GM21526 (cell line): ENCODE measurements around the gene SAP130.
"Not testable (repeated sequence)": the region's sequence is repeated elsewhere in the genome, so short reads cannot be mapped to it uniquely, and the experiment has no call there.

Experiments
- ATAC-seq: cut with Tn5 transposase; IDR thresholded peaks from one replicate; pipeline ENCODE4 v1.9.1; 2021; ENCODE audit warnings: moderate library complexity; ENCODE audit not compliant: unreplicated experiment, low FRiP score

The SAP130 gene

DNA sequence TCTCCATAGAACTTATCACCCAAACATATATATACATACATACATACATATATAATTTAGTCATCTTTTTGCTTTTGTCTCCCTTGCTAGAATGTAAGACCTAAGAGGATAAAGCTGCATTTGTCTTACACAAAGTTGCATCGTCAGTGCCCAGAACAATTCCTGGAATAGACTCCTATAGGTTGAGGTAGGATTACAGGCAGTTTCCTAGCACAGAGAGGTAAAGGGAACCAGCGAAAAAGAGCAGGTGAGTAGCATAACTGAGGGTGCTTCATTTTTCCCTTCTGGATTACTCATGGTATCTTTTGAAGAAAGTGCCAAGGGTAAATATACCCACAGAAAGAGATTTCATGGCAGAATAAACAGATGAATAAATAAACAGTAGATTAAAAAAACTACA lies 74.0 kb downstream of the SAP130 start:
- no peak for ATAC-seq

DNA sequence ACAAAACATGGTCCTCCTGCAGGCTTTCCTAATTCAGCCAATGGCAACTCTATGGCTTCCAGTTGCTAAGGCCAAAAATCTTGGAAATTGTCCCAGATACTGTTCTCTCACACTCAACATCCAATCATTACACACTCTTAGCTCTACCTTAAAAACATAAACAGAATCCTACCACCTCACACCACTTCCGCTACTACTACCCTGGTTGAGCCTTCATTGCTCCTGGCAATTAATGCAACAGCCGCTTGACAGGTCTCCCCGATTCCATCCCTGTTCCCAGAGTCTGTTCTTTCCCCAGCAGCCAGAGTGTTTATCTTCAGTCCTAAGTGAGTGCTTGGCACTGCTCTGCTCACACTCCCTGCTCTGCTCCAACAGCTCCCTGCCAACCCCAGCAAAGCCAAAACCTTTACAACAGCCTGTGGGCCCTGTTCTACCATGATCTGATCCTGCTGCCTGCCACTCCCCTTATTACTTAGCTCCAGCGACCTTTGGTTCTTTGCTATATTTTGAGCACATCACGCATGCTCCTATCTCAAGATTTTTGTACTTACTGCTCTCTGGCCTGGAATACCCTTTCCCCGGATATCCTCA lies 74.6 kb downstream of the SAP130 start:
- ATAC-seq: no peak

DNA sequence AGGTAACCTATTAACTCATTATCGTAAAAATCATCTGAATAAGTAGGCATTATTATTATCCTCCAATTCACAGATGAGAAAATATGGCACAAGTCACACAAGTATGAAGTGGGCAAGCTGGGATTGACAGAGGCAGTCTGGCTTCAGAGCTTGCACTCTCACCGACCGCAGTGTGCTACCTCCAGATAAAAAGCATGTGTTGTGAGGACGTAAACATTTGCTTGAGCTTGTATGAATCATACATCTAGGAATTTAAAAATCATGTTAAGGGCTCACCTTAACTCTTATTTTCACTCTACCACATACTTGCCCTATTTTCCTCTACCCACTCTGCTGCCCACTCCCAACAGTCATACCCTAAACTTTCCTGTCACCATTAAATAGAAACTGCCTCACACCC lies 76.8 kb downstream of the SAP130 start:
- ATAC-seq: no peak

DNA sequence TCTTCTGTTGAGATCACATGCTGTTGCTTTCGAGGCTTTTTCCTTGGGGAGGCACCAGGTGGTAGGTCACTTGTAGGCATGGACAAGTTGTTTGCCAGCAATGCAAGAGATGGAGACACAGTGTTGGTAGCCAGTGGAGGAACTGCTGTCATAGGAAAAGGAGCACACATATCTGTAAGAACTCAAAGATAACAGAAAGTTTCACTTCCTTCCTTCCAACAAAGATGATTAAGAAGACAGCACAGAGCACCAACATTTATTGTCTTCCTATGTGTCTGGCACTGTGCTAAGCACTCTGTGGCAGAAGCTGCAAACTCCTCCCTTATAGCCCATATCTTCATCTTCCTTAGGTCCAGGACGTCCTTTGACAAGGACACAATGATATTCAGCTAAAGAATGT lies 77.6 kb downstream of the SAP130 start:
- no peak for ATAC-seq

DNA sequence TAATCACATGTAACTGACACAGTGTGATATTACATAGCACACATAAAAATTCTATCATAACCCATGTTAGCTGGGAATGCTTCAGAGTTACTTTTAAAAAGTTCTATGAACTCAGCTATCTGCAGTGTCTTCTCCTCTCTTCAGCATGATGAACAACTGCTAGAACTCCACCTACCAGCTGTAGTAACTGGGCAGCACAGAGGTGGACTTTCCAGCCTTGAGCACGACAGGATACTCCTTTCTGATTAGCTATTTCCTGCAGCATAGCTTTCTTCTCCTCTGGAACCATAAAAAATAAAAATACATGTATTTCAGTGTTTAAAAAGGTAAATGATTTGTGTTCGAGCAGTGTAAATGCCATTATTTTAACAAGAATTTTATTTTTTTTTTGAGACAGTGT lies 82.6 kb downstream of the SAP130 start:
- ATAC-seq: no peak

DNA sequence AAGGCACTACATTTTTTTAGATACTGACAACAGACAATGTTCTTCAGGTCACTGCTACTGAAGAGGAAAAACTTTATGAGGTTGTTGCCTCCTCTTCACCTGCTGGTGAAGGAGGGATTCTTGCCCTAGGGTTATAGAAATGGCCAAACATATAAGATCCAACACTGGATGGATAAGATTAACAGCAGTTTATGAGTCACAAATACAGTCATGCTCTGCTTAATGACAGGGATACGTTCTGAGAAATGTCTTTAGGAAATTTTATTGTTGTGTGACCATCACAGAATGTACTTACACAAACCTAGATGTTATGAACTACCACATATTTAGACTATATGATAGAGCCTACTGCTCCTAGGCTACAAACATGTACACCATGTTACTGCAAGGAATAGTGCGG lies 84.7 kb downstream of the SAP130 start:
- no peak for ATAC-seq

DNA sequence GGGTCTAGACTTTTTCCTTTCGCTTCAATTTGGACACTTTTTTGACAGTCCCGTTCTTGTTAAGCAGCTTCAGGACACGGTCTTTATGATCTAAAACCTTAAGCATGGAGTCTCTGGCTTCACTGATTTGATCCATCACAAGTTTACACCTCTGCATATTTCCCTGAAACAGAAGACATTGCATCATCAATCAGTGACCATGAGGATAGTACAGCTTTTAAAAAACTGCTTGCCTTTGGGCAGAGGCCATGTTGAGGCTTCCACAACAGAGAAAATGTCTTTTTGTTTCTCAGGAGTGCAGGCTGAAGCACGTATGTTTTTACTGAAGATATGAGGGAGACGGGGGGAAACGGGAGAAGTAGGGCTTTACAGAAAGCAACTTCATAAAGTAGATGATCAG lies 85.9 kb downstream of the SAP130 start:
- no peak for ATAC-seq

DNA sequence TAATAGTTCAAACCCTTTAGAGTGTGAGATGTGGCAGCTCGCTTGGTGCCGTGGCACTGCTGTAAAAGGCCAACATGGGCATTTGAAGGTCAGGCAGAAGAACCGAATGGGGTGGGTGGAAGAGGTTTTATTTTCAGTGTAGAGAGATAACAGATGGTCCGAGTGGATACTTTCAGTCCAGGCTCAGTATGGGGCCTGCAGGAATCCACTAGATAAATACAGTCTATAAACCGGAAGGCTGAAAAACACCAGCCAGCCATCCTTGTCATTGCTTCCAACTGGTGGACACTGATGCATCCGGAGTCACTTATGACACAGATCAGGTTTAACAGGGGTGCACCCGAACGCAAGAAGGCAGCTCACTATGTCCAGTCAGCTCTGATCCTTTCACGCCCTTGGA lies 86.4 kb downstream of the SAP130 start:
- no peak for ATAC-seq

DNA sequence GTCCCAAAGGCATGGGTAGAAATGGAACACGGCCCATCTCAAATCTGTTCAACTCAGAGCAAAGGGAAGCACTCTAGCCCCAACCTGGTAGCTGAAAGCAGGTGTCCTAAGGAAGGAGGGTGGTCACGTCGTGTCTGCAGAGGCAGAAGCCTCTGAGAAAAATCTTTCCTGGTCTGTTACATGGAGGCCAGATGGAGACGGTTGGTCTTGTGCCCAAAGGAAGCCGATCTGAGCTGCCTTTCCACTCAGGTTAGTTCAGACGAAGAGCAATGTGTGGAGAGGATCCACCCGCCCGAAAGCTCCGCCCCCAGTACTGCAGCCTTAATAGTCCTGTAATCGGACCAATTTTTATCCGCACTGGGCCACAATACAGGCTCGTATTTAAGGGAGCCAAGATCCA lies 87.2 kb downstream of the SAP130 start:
- ATAC-seq: no peak

DNA sequence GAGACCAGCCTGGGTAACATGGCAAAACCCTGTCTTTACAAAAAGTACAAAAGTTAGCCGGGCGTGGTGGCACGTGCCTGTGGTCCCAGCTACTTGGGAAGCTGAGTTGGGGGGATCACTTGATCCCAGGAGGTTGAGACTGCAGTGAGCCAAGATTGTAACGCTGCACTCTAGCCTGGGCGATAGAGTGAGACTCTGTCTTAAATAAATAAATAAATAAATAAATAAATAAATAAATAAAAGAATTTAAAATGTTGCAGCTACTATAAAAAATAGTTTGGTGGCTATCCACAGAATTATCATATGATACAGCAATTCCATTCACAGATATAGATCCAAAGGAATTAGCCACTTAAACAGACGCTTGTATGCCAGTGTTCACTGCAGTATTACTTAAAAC lies 92.5 kb downstream of the SAP130 start:
- no peak for ATAC-seq

DNA sequence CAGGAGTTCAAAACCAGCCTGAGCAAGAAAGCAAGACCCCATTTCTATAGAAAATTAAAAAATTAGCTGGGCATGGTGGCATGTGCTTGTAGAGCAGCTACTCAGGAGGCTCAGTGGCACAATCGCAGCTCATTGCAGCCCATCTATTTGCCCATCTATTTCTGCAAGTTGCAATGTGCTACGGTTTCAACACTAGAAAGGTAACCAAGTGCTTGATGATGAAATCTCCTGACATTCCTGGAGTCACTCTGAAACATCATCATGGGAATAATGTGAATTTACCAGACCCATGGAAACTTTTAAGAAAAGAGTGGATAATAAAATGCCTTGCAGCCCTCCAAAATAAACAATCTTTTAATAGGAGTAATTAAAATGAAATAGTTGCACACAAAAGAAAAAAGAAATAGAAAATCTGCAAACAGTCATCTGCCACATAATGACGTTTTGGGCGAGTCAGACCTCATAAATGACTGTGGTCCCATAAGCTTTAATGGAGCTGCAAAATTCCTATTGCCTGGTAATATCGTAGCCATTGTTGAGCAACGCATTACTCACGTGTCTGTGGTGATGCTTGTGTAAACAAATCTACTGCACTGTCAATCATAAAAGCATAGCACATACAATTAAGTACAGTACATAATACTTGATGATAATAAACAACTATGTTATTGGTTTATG lies 95.5 kb downstream of the SAP130 start:
- no peak for ATAC-seq

DNA sequence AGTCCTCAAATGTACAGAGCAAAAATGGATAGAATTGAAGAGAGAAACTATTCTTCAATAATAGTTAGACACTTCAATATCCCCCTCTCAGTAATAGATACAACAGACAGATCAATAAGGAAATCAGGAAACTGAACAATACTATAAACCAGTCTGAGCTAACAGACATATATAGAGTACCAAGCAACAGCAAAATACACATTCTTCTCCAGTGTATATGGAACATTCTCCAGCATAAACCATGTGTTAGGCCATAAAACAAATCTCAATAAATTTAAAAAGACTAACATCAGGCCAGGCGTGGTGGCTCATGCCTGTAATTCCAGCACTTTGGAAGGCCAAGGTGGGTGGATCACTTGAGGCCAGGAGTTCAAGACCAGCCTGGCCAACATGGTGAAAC lies 98.4 kb downstream of the SAP130 start:
- no peak for ATAC-seq

DNA sequence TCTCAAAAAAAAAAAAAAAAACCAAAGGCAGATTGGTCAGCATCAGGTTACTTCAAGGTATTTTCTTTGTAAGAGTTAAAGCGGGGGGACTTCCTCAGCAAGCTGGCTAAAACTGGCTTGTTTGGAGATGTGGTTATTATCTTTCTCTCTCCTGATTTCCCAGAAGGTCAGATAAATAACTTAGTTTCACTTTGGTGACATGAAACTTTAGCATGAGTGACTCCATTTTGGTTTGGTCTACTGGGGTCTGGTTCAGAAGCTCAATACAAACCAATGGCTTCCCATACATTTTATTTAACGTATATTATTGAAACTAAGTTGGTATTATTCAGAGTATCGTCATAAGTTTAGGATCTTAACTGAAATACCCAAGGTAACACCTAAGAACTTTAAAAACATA lies 100.5 kb downstream of the SAP130 start:
- no peak for ATAC-seq

DNA sequence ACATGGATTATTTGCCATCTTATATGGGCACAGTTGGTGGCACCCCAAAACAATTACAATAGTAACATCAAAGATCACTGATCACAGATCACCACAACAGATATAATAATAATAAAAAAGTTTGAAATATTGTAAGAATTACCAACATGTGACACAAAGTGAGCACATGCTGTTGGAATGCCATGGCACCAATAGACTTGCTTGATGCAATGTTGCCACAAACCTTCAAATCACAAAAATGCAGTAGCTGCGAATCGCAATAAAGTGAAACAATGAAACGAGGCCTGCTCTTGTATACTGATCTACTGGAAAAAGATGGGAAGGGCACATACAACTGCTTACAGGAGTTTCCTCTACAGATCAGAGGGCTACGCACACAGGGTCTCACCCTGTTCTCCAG lies 109.9 kb downstream of the SAP130 start:
- ATAC-seq: no peak

DNA sequence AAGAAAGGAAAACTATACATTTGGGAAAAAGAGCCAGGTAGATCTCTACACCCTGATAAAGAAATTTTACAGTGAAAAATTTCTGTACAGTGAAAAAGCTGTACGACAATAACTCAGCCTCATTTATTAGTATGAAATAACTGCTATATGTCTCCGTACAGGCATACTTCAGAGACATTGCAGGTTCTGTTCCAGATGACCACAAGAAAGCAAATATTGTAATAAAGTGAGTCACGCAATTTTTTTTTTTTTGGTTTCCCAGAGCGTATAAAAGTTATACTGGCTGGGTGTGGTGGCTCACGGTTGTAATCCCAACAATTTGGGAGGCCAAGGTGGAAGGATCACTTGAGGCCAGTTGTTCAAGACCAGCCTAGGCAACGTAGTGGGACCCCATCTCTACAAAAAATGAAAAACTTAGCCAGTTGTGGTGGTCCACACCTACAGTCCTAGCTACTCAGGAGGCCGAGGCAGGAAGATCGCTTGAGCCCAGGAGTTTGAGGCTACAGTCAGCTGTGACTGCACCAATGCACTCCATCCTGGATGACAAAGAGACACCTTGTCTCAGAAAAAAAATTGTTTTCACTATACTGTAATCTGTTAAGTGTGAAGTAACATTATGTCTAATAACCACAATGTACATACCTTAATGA lies 113.9 kb downstream of the SAP130 start:
- no peak for ATAC-seq

DNA sequence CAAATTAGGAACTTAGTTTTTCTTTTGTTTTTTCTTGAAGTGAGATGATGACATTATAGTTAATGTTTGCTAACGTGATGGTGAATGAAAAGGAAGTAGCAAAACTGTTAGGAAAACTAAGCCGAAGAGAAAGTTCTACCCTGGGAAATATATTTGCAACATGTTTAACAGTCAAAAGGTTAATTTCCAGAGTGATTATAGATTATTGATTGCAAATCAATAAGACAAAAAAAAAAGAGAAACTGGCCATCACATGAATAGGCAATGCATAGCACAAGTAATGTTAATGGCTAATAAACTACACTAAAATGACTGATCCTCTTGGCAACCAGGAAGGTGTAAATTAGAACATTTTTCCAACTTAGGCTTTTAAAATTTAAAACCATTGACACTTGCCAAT lies 116.1 kb downstream of the SAP130 start:
- ATAC-seq: no peak

DNA sequence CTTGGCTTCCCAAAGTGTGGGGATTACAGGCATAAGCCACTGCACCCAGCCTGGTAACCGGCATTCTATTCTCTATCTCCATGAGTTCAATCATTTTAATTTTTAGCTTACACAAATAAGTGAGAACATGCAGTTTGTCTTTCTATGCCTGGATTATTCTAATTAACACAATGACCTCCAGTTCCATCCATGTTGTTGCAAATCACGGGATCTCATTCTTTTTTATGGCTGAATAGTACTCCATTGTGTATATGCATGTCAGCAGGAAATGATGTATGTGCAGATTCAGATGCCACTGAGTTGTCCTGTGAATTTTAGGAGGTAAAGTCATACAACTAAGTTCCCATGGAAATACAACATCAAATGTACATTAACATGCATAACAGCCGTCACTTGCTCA lies 117.4 kb downstream of the SAP130 start:
- ATAC-seq: no peak

DNA sequence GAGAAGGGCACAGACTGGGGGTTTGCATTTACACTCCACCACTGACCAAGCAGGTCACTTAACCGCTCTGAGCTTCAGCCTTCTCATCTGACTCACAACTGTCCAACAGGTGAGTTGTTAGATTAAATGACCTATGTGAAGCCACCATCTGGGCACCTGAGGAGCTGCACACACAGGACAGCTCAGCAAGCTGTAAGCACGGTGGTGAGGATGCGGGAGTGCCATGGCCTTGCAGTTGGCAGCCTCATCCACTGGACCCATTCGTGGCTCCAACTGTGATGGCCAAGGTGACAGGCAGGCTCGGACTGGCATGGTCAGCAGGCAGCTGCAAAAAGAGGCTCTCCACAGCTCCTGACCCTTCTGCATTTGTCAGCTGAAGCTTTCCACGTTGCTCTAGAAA lies 118.8 kb downstream of the SAP130 start:
- no peak for ATAC-seq

DNA sequence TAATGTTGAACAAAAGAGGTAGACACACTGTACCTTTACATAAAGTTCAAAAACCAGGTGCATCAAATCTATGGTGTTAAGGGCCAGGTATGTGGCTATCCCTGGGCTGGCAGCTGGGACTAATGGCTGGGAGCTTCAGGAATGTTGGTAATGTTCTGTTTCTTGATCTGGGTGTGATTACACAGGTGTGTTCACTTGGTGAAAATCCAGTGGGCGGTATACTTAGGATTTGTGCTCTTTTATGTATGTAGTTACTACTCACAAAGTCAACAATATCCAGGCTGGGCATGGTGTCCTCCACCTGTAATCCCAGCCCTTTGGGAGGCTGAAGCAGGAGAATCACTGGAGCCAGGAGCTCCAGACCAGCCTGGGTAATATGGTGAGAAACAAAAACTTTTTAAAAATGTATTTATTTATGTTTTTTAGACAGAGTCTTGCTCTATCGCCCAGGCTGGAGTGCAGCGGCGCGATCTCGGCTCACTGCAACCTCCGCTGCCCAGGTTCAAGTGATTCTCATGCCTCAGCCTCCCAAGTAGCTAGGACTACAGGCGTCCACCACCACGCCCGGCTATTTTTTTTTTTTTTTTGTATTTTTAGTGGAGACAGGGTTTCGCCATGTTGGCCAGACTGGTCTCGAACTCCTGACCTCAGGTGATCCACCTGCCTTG lies 120.0 kb downstream of the SAP130 start:
- ATAC-seq: not testable (repeated sequence)

DNA sequence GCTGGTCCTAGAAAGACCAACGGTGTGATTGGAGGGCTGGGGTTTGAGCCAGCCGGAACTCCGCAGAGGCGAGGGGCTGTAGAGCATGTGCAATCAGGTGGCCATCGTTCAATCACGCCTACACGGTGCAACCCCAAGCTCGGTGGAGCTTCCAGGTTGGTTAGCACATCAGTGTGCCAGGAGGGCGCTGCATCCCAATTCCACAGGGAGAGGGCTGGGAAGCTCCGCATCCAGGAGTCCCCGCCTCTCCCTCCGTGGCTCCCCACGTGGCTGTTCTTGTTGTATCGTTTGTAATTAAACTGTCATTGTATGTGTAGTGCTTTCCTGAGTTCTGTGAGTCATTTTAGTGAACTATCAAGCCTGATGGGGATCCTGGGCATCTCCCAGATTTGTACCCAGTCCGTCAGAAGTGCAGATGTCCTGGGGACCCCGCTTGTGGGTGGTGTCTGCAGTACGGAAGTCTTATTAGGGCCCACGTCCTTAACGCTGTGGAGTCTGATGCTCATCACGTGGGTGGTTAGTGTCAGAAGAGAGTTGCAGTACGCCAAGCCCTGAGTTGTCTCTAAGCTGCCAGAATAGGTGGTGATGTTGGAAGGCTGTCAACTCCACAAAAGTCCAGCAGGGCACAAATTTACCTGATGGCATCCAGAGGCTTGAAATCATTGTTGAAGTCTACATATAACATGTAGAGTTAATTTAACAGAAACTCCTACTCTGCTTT lies 121.5 kb downstream of the SAP130 start:
- ATAC-seq: no peak
